Colonic mucosa (tissue), 4 donors: Measurements from ENCODE around the gene BMP8B. TPM values are rescaled to one million over a fixed set of nuclear protein-coding genes. Genes with fewer than 3 reads are reported as not detected.

Source experiments
- DNase-seq: peaks from one replicate; pipeline ENCODE4 v3.0.0-alpha.2; 2020
- H3K27ac ChIP-seq: fragments of 200-600 bp; one replicate; pipeline ENCODE4 v1.8.0; 2021
- H3K27me3 ChIP-seq: fragments of 200-600 bp; one replicate; pipeline ENCODE4 v1.8.0; 2021
- H3K36me3 ChIP-seq: fragments of 200-600 bp; one replicate; pipeline ENCODE4 v1.8.0; 2021
- H3K4me1 ChIP-seq: fragments of 200-600 bp; one replicate; pipeline ENCODE4 v1.8.0; 2021; ENCODE audit warnings: mild to moderate bottlenecking
- H3K4me3 ChIP-seq: fragments of 200-600 bp; one replicate; pipeline ENCODE4 v1.8.0; 2021
- H3K9ac ChIP-seq, 2 donors: one replicate each; pipeline ENCODE4 v1.7.0; 2013; ENCODE audit warnings: control low read depth in 2 of 2, low read depth in 2 of 2, low read length in 2 of 2
- H3K9me3 ChIP-seq: fragments of 200-600 bp; one replicate; pipeline ENCODE4 v1.8.0; 2021
- intact Hi-C: fragments of 100-400 bp; cut with DNase I; formaldehyde crosslinking; loops from one replicate; pipeline ENCODE4 v1.14.1; 2022
- total RNA-seq, 2 donors: library from RNA; stranded (reverse); fragmentation: NEBNext Ultra II Directional in 1 of 2; extraction: Animal tissue kit (Norgen Biotek cat#: 25700) in 1 of 2; gene quantifications; one replicate each; pipeline ENCODE4 v1.2.1, GENCODE V29; 2021
- TF ChIP-seq, protein P1 (sequence below): fragments of 200-600 bp; IDR thresholded peaks from one replicate; pipeline ENCODE4 v1.8.0; 2022; ENCODE audit warnings: antibody characterized with exemption, mild to moderate bottlenecking
- donor health status: healthy.
- donor health status: DM: no; HTN: no; CAD: no.
- donor health status: DM: no; HTN: no; CAD: no.

BMP8B gene
- total RNA-seq, 2 donors from 2014 or later: 4.9 TPM

DNA sequence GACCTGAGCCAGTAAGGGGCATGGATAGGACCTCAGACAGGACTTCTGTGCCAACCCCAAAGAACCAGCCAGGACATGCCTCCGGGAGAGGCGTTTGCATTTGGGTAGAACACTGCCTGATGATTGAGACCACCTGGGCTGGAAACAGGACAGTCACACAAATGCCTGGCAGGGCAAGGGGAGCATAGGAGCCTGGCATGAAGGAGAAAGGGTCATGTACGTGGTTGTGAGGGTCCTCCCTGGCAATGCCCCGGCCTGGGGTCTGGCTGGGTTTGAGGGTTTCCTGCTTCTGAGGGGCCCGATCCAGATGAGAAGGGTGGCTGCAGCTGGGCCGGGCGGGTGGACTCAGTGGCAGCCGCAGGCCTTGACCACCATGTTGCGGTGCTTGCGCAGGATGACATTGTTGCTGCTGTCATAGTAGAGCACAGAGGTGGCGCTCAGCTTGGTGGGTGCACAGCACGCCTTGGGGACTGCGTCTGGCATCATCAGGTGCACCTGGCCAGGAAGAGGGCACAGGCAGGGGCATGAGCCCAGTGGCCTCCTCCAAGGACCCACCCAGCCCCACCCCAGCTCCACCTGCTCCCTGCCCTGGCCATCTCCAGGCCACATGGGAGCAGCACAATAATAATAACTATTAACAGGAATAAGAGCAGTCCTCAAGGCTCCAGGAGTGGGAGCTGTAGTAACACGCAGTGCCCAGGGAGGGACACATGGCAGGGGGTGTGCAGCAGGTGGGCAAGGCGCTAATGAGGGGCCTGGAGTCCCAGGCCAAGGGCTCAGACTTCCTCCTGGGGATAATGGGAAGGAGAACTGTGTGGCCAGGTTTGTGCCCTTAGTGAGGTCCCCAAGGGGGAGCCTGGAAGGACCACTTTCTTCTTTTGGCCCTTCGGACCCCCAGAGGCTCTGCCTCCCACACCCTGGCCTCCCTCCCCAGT, 28.3 kb downstream of the BMP8B start:
- intact Hi-C loops: no loop called here
- DNase-seq: no peak

DNA sequence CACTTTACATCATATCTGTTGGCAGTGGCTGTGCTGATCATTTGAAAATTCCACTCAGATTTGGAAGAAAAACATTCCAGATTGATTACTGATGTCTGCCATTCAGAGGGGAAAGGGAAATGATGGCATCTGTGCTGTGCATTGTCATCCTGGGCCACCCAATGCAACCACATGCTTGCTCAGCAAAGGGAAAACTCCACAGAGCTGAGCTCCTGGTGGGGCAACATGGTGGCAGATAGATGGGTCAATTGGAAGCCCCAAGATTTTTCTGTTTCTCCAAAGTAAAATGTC, 29.3 kb downstream of the BMP8B start:
- Histone ChIP-seq H3K9ac (no peak overlapping the region), H3K27me3 (no peaks in the 10 kb centered on the region), H3K4me1 (no peaks in the 10 kb centered on the region), H3K27ac (no peak overlapping the region), H3K9me3 (no peaks in the 10 kb centered on the region), H3K36me3 (no peaks in the 10 kb centered on the region), H3K4me3 (no peak overlapping the region)
- DNase-seq: no peak
- TF ChIP-seq, protein P1, sequence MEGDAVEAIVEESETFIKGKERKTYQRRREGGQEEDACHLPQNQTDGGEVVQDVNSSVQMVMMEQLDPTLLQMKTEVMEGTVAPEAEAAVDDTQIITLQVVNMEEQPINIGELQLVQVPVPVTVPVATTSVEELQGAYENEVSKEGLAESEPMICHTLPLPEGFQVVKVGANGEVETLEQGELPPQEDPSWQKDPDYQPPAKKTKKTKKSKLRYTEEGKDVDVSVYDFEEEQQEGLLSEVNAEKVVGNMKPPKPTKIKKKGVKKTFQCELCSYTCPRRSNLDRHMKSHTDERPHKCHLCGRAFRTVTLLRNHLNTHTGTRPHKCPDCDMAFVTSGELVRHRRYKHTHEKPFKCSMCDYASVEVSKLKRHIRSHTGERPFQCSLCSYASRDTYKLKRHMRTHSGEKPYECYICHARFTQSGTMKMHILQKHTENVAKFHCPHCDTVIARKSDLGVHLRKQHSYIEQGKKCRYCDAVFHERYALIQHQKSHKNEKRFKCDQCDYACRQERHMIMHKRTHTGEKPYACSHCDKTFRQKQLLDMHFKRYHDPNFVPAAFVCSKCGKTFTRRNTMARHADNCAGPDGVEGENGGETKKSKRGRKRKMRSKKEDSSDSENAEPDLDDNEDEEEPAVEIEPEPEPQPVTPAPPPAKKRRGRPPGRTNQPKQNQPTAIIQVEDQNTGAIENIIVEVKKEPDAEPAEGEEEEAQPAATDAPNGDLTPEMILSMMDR: no peak
- intact Hi-C loops: no loop called here

More for the DNA sequence above, 28.3 kb downstream of the BMP8B start:
- Histone ChIP-seq H3K27me3 (no peaks in the 10 kb centered on the region), H3K9ac (no peak overlapping the region), H3K4me1 (no peaks in the 10 kb centered on the region), H3K27ac (no peak overlapping the region), H3K4me3 (no peak overlapping the region), H3K36me3 (no peaks in the 10 kb centered on the region), H3K9me3 (no peaks in the 10 kb centered on the region)
- TF ChIP-seq, protein P1: no peak

DNA sequence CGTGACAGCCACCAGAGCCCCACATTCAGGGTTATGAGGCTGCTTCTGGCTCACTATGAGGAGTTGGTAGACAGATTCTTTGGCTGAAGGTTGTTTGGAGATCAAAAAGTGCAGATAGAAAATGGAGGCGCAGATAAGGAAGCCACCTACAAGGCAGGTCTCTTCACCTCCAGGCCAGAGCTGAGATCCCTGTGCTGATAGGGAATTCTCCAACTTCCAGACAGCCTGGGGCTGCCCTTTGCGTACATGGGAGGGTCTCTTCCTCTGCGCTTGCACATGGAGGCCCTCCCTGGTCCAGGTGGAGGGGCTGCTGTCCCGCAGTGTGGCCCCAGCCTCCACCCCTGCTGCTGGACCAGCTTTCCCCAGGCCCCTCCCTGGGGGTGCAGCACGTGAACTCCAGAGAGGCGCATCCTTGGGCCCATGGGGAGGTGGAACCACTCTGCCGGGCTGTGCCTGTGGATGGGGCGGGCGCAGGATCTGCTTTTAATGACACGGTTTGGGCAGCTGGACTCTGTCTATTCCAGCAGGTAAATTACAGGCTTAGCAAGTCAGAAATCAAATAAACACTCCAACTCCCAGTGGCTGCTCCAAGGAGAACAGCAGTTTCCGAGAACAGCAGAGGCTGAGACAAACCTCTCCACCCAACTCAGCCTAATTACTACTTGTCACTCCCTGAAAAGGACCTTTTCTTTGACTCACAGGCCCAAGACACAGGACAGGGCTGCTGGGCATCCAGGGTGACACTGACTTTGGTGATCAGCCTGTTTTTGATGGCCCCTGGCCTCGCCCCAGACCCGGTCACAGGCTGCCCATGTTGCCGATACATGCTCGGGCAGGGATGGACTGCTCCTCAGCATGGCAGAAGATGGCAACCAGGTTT, 29.9 kb downstream of the BMP8B start:
- H3K36me3 ChIP-seq: no peaks in the 10 kb centered on the region
- no peak overlapping the region for H3K27ac ChIP-seq
- no peak overlapping the region for H3K4me3 ChIP-seq
- intact Hi-C loops: no loop called here
- no peak overlapping the region for H3K9ac ChIP-seq
- no peaks in the 10 kb centered on the region for H3K9me3 ChIP-seq
- TF ChIP-seq, protein P1: no peak
- no peak for DNase-seq
- H3K4me1 ChIP-seq: no peaks in the 10 kb centered on the region
- H3K27me3 ChIP-seq: no peaks in the 10 kb centered on the region

DNA sequence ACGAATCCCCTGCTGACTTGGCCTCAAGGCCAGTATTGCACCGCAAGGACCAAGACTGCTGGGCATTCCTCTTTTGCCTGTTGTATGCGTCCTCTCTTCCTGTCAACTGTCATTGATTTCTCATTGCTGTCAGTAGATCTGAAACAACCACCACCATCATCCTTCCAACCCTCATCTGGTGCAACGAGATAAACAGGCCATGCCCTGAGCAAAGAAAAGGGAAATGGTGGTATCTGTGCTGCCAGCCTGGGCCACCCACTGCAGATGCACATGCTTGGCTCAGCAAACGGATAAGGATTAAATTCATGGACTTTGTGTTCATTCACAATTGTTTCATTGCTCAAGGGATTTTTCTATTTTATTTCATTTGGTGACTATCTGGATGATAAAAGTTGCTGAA, 31.2 kb downstream of the BMP8B start:
- H3K27ac ChIP-seq: no peak overlapping the region
- H3K4me3 ChIP-seq: no peak overlapping the region
- H3K36me3 ChIP-seq: peaks cover 5% of the 10 kb centered on the region
- no peak for DNase-seq
- no peaks in the 10 kb centered on the region for H3K9me3 ChIP-seq
- intact Hi-C loops: no loop called here
- TF ChIP-seq, protein P1: no peak
- H3K9ac ChIP-seq: no peak overlapping the region
- no peaks in the 10 kb centered on the region for H3K4me1 ChIP-seq
- H3K27me3 ChIP-seq: no peaks in the 10 kb centered on the region

DNA sequence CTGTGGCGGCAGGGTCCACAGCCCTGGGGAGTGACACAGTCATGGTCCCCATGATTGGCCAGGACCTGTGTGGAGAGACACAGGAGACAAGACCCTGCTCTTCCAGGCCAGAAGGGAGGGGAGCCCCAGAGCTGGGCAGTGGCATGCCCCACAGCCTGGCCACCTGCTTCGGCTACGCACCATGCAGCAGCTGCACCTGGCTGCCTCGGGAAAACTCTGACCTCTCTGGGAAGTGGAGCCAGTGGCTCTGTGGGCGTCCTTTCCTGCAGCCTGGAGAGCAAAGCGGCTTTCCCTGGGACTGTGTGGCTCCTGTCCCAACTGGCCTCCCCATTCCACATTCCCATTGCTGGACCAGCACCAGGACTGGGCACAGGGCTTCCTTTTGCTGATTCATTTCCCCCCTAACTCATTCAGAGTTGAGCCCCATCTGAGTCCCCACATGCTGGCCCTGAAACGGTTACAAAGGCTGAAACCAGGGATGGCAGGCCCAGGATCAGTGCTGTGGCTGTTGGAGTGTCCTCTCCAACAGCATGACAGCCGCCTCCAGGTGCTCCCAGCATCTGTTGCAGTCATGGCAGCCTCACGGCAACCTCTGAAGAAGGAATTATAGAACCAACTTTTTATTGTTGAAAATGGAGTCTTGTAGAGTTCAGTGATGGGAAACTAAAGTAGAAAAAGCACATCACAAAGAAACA, 32.6 kb downstream of the BMP8B start:
- no peak overlapping the region for H3K9ac ChIP-seq
- TF ChIP-seq, protein P1: no peak
- no peaks in the 10 kb centered on the region for H3K4me1 ChIP-seq
- no peak overlapping the region for H3K4me3 ChIP-seq
- intact Hi-C loops: no loop called here
- no peak for DNase-seq
- peaks cover 5% of the 10 kb centered on the region for H3K36me3 ChIP-seq
- no peaks in the 10 kb centered on the region for H3K27me3 ChIP-seq
- no peak overlapping the region for H3K27ac ChIP-seq
- H3K9me3 ChIP-seq: no peaks in the 10 kb centered on the region
